ENCODE results near the gene NUDT2.

Gene NUDT2

GRCh38 chr9:34371886-34372466 lies 42.6 kb downstream of the NUDT2 start:
- DNase-seq: no peak

GRCh38 chr9:34372467-34373011 lies 43.2 kb downstream of the NUDT2 start:
- DNase-seq: no peak

GRCh38 chr9:34373749-34374148 lies 44.4 kb downstream of the NUDT2 start:
- no peak for DNase-seq

GRCh38 chr9:34374339-34374738 lies 45.0 kb downstream of the NUDT2 start:
- no peak for DNase-seq

- DNase-seq: no peak
Observed at GRCh38 chr9:34374905-34375552, 45.7 kb downstream of the NUDT2 start.

- peak; percentile 62 for DNase-seq
Observed at GRCh38 chr9:34375901-34376595, 46.7 kb downstream of the NUDT2 start.

GRCh38 chr9:34376596-34377403 lies 47.4 kb downstream of the NUDT2 start, which contains the start of gene MYORG:
Gene MYORG, minus strand, starts transcription at chr9:34376898. Its CDS starts 3,955 bp downstream, at chr9:34372943.
- peak; percentile 98 for DNase-seq

GRCh38 chr9:34377404-34377746 lies 48.0 kb downstream of the NUDT2 start:
- DNase-seq: no peak

GRCh38 chr9:34378376-34379060 lies 49.1 kb downstream of the NUDT2 start:
- no peak for DNase-seq

- peak; percentile 94 for DNase-seq
Observed at GRCh38 chr9:34379334-34380033, 50.1 kb downstream of the NUDT2 start.

- peak; percentile 41 for DNase-seq
Observed at GRCh38 chr9:34380034-34380510, 50.7 kb downstream of the NUDT2 start.

- peak; percentile 82 for DNase-seq
Observed at GRCh38 chr9:34380511-34381315, 51.3 kb downstream of the NUDT2 start.

GRCh38 chr9:34381323-34381722 lies 52.0 kb downstream of the NUDT2 start:
- DNase-seq: no peak

- DNase-seq: no peak
Observed at GRCh38 chr9:34382054-34382453, 52.7 kb downstream of the NUDT2 start.

GRCh38 chr9:34382879-34383278 lies 53.5 kb downstream of the NUDT2 start:
- DNase-seq: no peak

GRCh38 chr9:34383904-34384303 lies 54.5 kb downstream of the NUDT2 start:
- DNase-seq: no peak

- no peak for DNase-seq
Observed at GRCh38 chr9:34384368-34385165, 55.2 kb downstream of the NUDT2 start.

GRCh38 chr9:34385561-34386230 lies 56.3 kb downstream of the NUDT2 start:
- DNase-seq: no peak

GRCh38 chr9:34386656-34387055 lies 57.3 kb downstream of the NUDT2 start:
- no peak for DNase-seq

All from stimulated activated CD8-positive, alpha-beta memory T cell treated with anti-CD3 and anti-CD28 coated beads, Interleukin-4, amount 100 ng/mL, for 48 hours (primary cell).